Activated naive CD4-positive, alpha-beta T cell treated with anti-CD3 and anti-CD28 coated beads, Interleukin-2, amount 10 ng/mL, durations not matched to agents 7 days and 5 days (primary cell): ENCODE measurements around the gene STK32C.
"Not testable (repeated sequence)": the region's sequence is repeated elsewhere in the genome, so short reads cannot be mapped to it uniquely, and the experiment has no call there.

Experiments
- CTCF ChIA-PET: fragments of 350-600 bp; sonication (Branson Sonifier 250); formaldehyde crosslinking; loops from one replicate; lab custom pipeline; 2021; ENCODE audit warnings: antibody characterized with exemption; lab: Charles Lee
- DNase-seq: peaks from one replicate; pipeline ENCODE4 v3.0.0-alpha.2; 2020
- H3K27ac Mint-ChIP-seq: one replicate; pipeline ENCODE4 v1.8.0; 2021; ENCODE audit warnings: mild to moderate bottlenecking, moderate library complexity, mixed read lengths
- H3K27me3 Mint-ChIP-seq: one replicate; pipeline ENCODE4 v1.8.0; 2021; ENCODE audit warnings: mild to moderate bottlenecking, mixed read lengths
- H3K36me3 Mint-ChIP-seq: one replicate; pipeline ENCODE4 v1.8.0; 2021; ENCODE audit warnings: mixed read lengths
- H3K4me1 Mint-ChIP-seq: one replicate; pipeline ENCODE4 v1.8.0; 2021; ENCODE audit warnings: mixed read lengths
- H3K4me3 Mint-ChIP-seq: one replicate; pipeline ENCODE4 v1.8.0; 2021; ENCODE audit warnings: mild to moderate bottlenecking, moderate library complexity, mixed read lengths
- H3K9me3 Mint-ChIP-seq: one replicate; pipeline ENCODE4 v1.8.0; 2021; ENCODE audit warnings: mixed read lengths

Gene STK32C

DNA sequence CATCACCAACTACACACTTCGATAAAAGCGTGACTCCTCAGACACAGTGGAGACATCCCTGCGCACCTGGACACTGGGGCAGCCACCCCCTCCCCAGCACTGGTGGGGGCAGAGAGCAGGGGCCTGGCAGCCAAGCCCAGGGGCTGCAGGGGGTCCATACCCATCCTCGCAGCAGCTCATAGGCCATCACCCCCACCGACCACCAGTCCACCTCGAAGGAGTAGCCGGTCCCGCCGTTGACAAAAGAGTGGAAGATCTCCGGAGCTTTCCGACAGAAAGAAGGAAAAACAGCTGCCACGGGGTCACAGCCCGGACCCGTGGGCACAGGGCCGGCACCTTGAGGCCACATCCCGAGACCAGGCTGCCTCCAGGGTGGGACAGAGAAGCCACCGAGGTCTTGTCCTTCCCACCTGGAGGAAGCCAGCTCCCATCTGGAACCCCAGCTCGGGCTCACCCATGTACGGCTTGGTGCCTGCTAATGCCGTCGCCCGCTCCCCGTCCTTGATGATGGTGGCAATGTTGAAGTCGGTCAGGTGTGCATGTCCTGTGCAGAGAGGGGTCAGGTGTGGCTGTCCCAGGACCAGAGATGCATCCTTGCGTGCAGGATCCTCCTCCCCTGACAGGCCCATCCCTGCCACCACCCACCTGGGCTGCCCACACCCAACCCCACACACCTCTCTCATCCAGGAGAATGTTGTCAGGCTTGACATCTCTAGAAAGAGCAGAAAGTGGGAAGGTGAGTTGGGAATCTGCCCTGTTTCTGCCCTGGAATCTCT is 82.5 kb downstream of the STK32C start:
- H3K4me3 Mint-ChIP-seq = no peak overlapping the region
- H3K36me3 Mint-ChIP-seq = no peaks in the 10 kb centered on the region
- H3K27ac Mint-ChIP-seq = no peak overlapping the region
- H3K9me3 Mint-ChIP-seq = no peaks in the 10 kb centered on the region
- peaks cover 13% of the 10 kb centered on the region for H3K4me1 Mint-ChIP-seq
- no peak for DNase-seq
- CTCF ChIA-PET = interaction anchor here (0.6 to 1.9 kb wide), 4 partner anchors 124 to 227 kb away, joined by 3 to 9 read pairs (median 4); no protein-coding TSS in a partner anchor
- H3K27me3 Mint-ChIP-seq = no peaks in the 10 kb centered on the region

DNA sequence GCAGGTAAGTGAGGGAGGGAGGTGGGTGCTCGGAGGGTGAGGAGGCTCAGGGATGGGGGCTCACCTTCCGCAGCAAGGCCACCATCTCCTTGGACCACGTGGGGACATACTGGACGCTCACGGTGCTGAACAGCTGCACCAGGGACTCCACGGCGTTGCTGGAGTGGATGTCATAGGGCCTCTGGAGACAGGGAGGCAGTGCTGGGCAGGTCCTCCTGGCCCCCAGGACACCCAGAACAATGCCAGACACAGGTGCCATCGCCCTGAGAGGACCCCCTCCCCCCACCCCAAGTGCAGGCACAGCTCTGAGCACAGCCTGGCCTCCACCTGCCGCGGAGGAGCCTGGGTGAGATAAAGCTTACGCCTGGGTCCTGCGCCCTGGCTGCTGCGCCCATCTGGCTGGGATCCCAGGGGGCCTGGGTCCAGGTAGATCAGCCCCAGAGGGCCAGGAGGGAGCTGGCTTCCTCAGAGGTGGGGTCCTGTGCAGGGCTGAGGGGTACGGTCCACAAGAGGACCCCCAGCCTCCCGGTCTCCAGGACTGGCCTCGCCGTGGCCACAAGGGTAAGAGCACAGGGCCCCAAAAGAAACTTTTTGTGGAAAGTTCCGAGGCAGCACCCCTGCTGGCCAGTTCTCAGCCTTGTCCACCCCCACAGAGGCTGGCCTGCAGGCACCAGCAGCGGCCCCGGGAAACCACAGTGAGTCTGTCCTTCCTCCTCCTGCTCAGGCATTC is 83.2 kb downstream of the STK32C start:
- Mint-ChIP-seq H3K27me3 (no peaks in the 10 kb centered on the region), H3K4me3 (no peak overlapping the region), H3K36me3 (no peaks in the 10 kb centered on the region), H3K9me3 (no peaks in the 10 kb centered on the region), H3K27ac (no peak overlapping the region), H3K4me1 (peaks cover 8% of the 10 kb centered on the region)
- no peak for DNase-seq
- CTCF ChIA-PET = interaction anchor here (0.6 to 1.9 kb wide), 4 partner anchors 125 to 225 kb away, joined by 3 to 9 read pairs (median 4); no protein-coding TSS in a partner anchor

DNA sequence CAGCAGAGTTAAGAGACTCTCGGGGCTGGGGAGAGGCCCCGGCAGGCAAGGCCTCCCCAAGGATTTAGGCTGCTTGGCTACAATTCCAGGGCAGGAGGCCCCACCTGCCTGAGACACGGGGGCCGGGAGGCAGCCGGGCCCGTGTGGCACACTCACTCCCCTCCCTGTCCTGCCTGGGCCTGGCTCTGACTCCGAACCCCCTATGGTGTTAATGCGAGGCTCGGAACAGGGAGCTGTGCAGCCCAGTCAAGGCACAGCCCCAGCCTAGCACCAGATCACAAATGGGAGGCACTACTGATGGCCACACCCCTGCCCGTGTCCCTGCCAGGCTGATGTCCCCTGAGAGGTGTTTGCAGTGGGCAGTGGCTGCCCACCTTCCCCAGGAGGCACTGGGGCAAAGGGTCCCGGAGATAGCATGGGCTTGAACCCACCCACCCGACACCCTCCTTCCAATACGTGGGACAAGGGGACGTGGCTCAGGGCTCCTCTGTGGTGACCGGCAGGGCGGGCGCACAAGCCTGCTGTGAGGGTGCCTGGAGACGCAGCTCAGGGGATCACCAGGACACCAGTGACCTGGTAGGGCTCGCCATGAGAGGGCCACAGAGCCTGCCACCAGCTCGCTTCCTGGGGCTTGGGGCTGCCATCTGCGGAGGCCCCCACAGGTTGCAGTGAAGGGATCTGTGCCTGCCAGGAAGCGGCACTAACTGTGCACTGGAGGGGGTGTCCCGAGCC is 84.0 kb downstream of the STK32C start:
- Mint-ChIP-seq H3K27ac (no peak overlapping the region), H3K9me3 (peaks cover under 1% of the 10 kb centered on the region), H3K4me3 (no peak overlapping the region), H3K27me3 (no peaks in the 10 kb centered on the region), H3K4me1 (peaks cover 2% of the 10 kb centered on the region), H3K36me3 (no peaks in the 10 kb centered on the region)
- CTCF ChIA-PET = interaction anchor here (0.8 to 1.9 kb wide), 3 partner anchors 128 to 226 kb away, joined by 3 to 9 read pairs (median 5); no protein-coding TSS in a partner anchor
- no peak for DNase-seq

DNA sequence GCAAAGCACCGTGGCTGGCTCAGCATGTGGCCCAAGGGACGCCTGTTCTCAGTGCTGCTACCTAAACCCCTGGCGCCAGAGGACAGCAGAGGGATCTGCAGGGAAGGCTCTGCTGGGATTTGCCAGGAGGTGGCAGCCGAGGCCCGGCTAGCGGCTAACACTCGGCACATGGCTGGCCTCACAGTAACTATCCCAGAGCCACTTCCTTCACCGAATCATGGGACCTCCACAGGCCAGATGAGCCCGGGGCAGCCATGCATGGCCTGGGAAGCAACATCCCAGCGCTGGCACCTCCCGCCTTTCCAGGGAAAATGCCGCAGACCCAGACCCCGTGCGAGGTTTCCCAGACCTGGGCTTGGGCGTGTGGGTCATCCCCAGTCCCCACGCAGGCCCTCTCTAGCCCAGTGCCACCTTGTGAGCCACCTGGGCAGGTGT is 84.6 kb downstream of the STK32C start:
- peak; percentile 84 for DNase-seq
- Mint-ChIP-seq H3K36me3 (no peaks in the 10 kb centered on the region), H3K4me3 (no peak overlapping the region), H3K27ac (no peak overlapping the region), H3K9me3 (peaks cover 3% of the 10 kb centered on the region), H3K27me3 (no peaks in the 10 kb centered on the region), H3K4me1 (peaks cover 2% of the 10 kb centered on the region)
- CTCF ChIA-PET = interaction anchor here (0.8 to 1.9 kb wide), 3 partner anchors 128 to 226 kb away, joined by 3 to 9 read pairs (median 5); no protein-coding TSS in a partner anchor

DNA sequence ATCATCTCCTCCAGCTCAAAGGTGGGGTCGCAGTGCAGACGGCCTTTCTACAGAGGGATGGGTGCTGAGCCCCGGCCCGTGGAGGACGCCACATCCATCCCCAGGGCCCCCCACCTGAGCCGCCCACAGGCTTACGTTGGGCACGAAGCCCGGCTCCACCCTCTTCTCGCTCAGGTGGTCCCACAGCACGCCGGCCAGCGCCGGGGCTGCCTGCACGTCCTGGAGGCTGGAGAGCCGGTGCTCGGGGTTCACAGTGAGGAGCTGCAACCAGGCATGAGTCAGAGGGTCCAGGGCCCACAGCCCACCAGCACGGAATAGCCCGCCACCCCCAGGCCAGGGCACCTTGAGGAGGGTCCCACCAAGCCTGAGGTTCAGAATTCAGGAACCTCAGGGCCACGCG is 85.0 kb downstream of the STK32C start:
- no peak for DNase-seq
- Mint-ChIP-seq H3K9me3 (peaks cover 5% of the 10 kb centered on the region), H3K4me3 (no peak overlapping the region), H3K36me3 (no peaks in the 10 kb centered on the region), H3K27ac (no peak overlapping the region), H3K4me1 (peaks cover 2% of the 10 kb centered on the region), H3K27me3 (no peaks in the 10 kb centered on the region)
- CTCF ChIA-PET = no interaction called here

DNA sequence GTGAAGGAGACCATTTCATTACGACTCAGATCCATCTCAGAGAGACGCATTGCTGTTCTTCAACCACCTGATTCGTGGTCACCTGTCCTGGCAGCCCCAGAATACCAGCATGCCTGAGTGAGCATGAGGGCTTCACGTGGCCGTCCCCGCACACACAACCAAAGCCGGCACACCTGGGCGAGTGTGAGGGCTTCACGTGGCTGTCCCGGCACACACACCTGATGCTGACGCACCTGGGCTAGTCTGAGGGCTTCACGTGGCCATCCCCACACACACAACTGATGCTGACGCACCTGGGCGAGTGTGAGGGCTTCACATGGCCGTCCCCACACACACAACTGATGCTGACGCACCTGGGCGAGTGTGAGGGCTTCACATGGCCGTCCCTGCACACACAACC is 86.8 kb downstream of the STK32C start:
- H3K9me3 Mint-ChIP-seq = peaks cover 13% of the 10 kb centered on the region
- H3K4me3 Mint-ChIP-seq, H3K4me1 Mint-ChIP-seq, DNase-seq, H3K27ac Mint-ChIP-seq, H3K27me3 Mint-ChIP-seq, CTCF ChIA-PET, H3K36me3 Mint-ChIP-seq: not testable (repeated sequence)

DNA sequence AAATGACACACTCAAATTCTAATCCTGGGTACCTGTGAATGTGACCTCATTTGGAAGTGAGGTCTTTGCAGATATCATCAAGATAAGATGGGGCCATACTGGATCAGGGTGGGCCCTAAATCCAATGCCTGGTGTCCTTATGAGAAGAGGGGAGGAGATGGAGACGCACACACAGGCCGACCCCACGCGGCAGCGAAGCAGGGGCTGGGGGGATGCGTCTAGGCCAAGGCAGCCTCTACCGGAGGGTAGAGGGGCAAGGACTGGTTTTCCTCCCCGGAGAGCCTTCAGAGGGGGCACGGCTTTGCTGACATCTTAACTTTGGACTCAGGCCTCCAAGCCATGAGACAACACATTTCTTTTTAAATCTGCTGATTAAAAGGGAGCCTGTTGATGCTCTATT is 87.7 kb downstream of the STK32C start:
- H3K27me3 Mint-ChIP-seq = no peaks in the 10 kb centered on the region
- CTCF ChIA-PET = interaction anchor here (1.1 to 1.4 kb wide), 2 partner anchors 122 to 130 kb away, joined by 4 read pairs; no protein-coding TSS in a partner anchor
- H3K27ac Mint-ChIP-seq = no peak overlapping the region
- H3K36me3 Mint-ChIP-seq = no peaks in the 10 kb centered on the region
- peaks cover 19% of the 10 kb centered on the region for H3K9me3 Mint-ChIP-seq
- H3K4me3 Mint-ChIP-seq = no peak overlapping the region
- DNase-seq = no peak
- peaks cover 2% of the 10 kb centered on the region for H3K4me1 Mint-ChIP-seq

DNA sequence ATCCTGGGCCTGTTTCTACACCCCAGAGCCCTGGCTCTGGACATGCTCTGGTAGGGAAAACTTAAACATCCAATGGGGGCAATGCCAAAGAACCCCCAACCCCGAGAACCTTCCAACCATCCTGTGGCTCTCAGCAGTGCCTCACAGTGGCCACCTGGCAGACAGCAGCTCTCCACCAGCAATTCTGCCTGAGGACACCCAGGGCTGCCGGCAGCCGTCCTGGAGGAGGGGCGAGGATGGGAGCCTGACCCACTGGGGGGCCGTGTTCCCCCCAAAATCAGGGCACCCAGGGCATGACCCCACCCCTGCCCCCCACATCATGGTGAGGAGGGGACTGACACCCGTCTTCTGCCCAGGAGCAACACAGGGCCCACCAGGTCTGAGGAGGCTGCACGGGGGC is 88.3 kb downstream of the STK32C start:
- no peaks in the 10 kb centered on the region for H3K36me3 Mint-ChIP-seq
- peaks cover 2% of the 10 kb centered on the region for H3K4me1 Mint-ChIP-seq
- H3K4me3 Mint-ChIP-seq = no peak overlapping the region
- no peak for DNase-seq
- CTCF ChIA-PET = interaction anchor here (0.8 to 1.4 kb wide), 3 partner anchors 123 to 137 kb away, joined by 3 to 4 read pairs (median 4); no protein-coding TSS in a partner anchor
- no peak overlapping the region for H3K27ac Mint-ChIP-seq
- H3K9me3 Mint-ChIP-seq = peaks cover 19% of the 10 kb centered on the region
- H3K27me3 Mint-ChIP-seq = no peaks in the 10 kb centered on the region

DNA sequence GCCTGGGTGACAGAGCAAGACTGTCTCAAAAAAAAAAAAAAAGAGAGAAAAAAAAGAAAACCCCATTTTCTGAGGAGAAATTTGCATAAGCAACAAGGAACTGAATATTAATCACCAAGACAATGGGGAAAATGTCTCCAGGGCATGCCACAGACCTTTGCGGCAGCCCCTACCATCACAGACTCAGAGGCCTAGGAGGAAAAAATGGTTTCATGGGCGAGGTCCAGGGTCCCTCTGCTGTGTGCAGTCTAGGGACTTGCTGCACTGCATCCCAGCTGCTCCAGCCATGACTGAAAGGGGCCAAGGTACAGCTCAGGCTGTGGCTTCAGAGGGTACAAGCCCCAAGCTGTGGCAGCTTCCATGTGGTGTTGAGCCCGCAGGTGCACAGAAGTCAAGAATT is 91.3 kb downstream of the STK32C start:
- H3K27ac Mint-ChIP-seq, H3K4me1 Mint-ChIP-seq, CTCF ChIA-PET, DNase-seq, H3K27me3 Mint-ChIP-seq, H3K4me3 Mint-ChIP-seq, H3K36me3 Mint-ChIP-seq: not testable (repeated sequence)
- H3K9me3 Mint-ChIP-seq = peaks cover 25% of the 10 kb centered on the region

DNA sequence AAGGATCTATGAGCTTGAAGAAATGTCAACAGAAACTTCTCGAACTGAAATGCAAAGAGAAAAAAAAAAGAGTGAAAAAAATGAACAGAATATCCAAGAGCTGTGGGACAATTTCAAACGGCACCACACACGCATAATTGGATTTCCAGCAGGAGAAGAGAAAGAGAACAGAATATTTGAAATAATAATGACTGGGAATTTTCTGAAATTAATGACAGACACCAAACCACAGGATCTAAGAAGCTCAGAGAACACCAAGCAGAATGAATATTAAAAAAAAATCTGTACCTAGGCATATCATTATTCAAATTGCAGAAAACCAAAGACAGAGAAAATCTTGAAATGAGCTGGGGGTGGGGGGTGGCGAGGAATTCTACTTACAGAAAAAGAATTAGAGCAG is 93.8 kb downstream of the STK32C start:
- no peaks in the 10 kb centered on the region for H3K4me1 Mint-ChIP-seq
- H3K27ac Mint-ChIP-seq = no peak overlapping the region
- H3K36me3 Mint-ChIP-seq = no peaks in the 10 kb centered on the region
- H3K9me3 Mint-ChIP-seq = peaks cover 25% of the 10 kb centered on the region
- no peak for DNase-seq
- no peak overlapping the region for H3K4me3 Mint-ChIP-seq
- no peaks in the 10 kb centered on the region for H3K27me3 Mint-ChIP-seq
- CTCF ChIA-PET = no interaction called here

DNA sequence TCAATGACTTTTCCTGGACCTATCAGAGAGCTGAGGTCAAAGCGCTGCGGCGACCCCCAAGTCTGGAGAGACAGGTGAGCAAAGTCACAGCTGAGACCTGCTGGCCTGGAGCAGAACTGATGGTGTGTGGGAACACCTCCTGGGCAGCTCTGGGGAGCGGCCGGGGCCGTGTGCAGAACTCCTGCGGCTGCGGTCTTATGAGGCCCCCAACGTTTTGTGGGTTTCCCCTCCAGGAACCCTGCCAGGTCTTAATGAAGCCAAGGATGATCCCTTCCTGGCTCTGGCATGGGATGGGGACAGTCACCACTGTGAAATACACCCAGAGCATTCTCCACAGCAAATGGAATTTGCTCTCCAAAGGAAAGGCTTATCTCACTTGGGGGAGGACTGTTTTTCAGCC is 94.9 kb downstream of the STK32C start:
- H3K36me3 Mint-ChIP-seq = no peaks in the 10 kb centered on the region
- no peak overlapping the region for H3K27ac Mint-ChIP-seq
- H3K4me1 Mint-ChIP-seq = no peaks in the 10 kb centered on the region
- no peak overlapping the region for H3K4me3 Mint-ChIP-seq
- H3K27me3 Mint-ChIP-seq = no peaks in the 10 kb centered on the region
- no peak for DNase-seq
- peaks cover 21% of the 10 kb centered on the region for H3K9me3 Mint-ChIP-seq
- CTCF ChIA-PET = no interaction called here

DNA sequence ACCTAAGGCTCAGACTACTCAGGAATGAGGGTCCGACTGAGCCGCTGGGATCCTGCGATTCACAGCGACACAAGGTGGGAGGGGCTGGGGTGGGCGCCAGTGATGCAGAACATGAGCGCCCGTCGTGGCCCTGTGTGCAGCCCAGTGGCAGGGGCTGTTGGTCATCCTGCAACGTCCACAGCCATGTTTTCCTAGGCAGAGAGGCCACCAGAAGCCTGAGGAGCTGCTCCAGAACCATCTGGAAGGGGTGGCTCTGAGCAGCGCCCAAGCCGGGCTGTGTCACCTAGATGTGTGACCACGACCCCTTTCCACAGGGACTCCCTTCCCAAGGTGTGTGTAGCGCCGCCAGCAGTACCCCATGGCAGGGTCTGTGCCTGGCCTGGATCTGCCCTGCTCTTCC is 96.5 kb downstream of the STK32C start:
- H3K27ac Mint-ChIP-seq = no peak overlapping the region
- peaks cover 12% of the 10 kb centered on the region for H3K9me3 Mint-ChIP-seq
- H3K4me1 Mint-ChIP-seq = no peaks in the 10 kb centered on the region
- H3K4me3 Mint-ChIP-seq = no peak overlapping the region
- DNase-seq = no peak
- H3K36me3 Mint-ChIP-seq = no peaks in the 10 kb centered on the region
- CTCF ChIA-PET = no interaction called here
- no peaks in the 10 kb centered on the region for H3K27me3 Mint-ChIP-seq

DNA sequence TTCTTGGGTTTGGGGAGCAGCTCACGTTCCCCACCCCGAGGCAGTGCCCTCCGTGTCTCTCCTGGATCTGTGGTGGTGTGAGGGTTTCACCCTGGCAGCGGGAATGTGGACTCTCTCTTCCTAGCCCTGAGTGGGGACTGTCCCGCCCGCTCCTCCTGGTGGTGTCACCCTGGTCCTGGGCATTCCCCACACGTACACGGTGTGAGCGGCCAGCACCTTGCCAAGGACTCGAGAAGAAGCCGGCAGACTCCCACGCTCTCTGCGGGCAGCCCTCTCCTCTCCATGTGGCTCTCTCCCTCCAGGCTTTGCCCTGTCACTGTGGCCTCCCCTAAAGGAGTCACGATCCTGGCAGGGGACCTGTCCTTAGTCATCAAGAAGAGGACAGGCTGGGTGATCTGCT is 97.0 kb downstream of the STK32C start:
- CTCF ChIA-PET = no interaction called here
- Mint-ChIP-seq H3K4me3 (no peak overlapping the region), H3K27me3 (no peaks in the 10 kb centered on the region), H3K27ac (no peak overlapping the region), H3K9me3 (peaks cover 12% of the 10 kb centered on the region), H3K36me3 (no peaks in the 10 kb centered on the region), H3K4me1 (no peaks in the 10 kb centered on the region)
- DNase-seq = no peak

DNA sequence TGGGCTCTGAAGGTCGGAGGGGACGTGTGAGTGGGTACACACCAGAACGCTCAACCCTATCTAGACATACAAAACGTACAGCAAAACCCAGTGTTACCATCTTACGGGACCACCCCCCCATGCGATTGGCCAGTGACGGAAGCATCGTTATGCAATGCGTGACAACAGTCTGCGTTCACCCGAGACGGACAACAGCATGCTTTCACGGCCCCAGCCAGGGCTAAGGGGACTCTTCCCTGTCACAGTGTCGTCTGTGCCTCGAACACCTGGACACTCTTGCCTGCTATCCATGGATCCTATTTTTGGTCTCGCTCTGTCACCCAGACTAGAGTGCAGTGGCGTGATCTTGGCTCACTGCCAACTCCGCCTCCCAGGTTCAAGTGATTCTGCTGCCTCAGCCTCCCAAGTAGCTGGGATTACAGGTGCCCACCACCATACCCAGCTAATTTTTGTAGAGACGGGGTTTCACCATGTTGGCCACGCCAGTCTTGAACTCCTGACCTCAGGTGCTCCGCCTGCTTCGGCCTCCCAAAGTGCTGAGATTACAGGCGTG is 97.7 kb downstream of the STK32C start:
- Mint-ChIP-seq H3K27me3 (no peaks in the 10 kb centered on the region), H3K27ac (no peak overlapping the region), H3K9me3 (peaks cover 6% of the 10 kb centered on the region)

More for the DNA sequence above, 97.7 kb downstream of the STK32C start:
- Mint-ChIP-seq H3K4me1 (no peaks in the 10 kb centered on the region), H3K36me3 (no peaks in the 10 kb centered on the region), H3K4me3 (no peak overlapping the region)
- CTCF ChIA-PET = no interaction called here
- DNase-seq = no peak
